ENCODE measurements around the gene RNF183.
A peak's percentile ranks its signal among the peaks of the same experiment; 100 is the strongest.

RNF183 gene, protein sequence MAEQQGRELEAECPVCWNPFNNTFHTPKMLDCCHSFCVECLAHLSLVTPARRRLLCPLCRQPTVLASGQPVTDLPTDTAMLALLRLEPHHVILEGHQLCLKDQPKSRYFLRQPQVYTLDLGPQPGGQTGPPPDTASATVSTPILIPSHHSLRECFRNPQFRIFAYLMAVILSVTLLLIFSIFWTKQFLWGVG

DNA sequence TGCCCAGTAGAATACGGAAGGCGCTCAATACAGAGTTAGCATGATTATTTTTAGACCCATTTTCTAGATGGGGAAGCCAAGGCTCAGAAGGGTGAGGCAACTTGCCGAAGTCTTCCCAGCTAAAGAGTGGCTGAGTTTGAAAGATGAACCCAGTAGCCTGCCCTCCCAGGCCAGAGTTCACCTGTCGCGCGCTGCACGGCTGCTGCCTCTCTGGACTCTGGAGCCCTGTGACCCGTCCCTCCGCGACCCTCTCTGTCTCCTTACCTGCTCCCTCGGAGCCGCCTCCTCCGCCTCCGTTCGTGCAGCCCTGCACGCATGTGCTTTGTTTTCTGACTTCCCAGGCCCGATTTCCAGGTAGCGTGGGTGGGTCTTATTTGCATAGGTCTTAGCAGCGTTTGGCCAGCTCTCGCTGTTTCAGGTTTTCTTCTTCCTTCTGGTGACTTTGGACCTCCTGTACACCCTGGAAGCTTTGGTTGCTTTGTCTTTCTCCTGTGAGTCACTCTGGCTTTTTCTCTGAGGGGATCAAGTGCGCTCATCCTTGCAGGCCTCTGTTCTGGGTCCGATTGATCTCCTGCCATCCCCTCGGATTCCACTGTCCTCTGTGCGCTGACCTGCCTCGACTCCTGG lies at the start of gene RNF183:
TSS of gene RNF183 (minus strand) at position 585 of the 627 bp plus-strand sequence. CDS start 5,192 bp downstream, outside the sequence.
- no peak for DNase-seq (ENCODE audit: low read depth)

DNA sequence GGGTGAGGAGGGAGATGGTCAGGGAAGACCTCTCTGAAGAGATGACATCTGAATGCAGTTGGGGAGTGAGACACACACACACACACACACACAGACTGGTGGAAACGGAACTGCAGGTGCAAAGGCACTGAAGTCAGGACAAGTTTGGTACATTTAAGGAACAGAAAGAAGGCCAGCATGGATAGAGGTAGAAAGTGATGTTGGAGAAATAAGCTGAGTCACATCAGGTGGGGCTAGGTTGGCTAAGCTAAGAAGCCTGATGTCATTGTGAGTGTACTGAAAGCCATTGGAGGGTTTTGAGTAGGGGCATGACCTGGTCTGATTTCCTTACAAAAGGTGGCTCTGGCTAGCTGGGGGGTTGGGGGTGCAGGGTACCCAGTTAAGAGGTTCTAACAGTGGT lies 49.2 kb upstream of the RNF183 start:
- no peak for DNase-seq (ENCODE audit: low read depth)

DNA sequence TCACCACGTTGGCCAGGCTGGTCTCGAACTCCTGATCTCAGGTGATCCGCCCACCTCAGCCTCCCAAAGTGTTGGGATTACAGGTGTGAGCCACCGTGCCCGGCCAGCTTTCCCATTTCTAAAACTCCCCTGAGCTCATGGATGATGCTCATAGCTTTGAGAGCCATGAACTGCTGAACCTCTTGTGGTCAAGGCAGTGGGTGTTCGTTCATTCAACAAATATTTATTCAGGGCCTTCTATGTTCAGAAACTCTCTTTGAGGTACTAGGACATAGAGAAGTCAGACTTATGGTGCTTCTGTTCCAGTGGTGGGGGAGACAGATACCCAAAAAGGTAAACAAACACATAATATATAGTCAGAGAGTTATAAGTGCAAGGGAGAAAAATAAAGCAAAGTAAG lies 48.8 kb upstream of the RNF183 start:
- no peak for DNase-seq (ENCODE audit: low read depth)

DNA sequence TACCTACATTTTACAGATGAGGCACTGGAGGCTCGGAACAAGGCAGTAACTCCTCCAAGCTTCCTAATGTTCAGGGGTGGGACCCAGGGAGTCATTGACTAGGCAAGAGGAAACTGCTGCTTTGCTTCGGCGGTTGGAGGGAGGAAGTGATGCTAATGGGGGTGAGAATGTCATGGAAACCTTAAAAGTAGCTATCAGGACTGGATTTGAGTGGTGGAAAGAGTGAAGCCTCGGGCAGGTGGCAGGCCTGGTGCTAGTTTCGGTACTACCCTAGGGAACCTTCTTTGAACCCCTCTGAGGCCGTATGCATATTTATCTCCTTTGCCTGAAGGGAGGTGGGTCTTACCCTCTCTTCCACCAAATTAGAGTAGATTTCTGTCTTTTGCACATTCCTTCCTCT lies 47.8 kb upstream of the RNF183 start:
- DNase-seq (ENCODE audit: low read depth), result no peak

DNA sequence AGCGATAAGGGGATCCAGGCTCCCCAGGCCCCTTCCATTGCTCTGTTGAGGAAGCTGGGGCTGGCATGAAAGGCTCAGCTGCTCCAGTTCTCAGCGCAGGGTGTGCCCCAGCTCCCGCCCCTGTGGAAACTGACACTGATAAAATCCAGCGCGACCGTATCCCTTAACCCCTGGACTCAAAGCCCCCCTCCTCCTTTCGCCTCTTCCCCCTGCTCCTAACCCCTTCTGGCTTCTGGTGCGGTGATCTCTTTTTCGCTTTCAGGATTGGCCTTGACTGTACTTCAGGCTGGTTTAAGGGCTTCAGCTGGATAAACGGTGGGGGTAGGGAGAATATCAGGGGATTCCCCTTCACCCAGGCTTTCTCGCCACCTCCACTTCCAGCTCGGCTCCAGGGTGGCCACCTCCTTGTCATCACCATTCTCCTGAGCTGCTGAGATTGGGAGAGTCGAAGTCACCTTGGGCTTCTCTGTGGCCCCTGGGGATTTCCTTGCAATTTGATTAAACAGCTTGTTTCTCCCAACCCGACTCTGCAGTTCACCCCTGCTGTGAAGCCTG lies 47.0 kb upstream of the RNF183 start:
- DNase-seq (ENCODE audit: low read depth), result no peak

DNA sequence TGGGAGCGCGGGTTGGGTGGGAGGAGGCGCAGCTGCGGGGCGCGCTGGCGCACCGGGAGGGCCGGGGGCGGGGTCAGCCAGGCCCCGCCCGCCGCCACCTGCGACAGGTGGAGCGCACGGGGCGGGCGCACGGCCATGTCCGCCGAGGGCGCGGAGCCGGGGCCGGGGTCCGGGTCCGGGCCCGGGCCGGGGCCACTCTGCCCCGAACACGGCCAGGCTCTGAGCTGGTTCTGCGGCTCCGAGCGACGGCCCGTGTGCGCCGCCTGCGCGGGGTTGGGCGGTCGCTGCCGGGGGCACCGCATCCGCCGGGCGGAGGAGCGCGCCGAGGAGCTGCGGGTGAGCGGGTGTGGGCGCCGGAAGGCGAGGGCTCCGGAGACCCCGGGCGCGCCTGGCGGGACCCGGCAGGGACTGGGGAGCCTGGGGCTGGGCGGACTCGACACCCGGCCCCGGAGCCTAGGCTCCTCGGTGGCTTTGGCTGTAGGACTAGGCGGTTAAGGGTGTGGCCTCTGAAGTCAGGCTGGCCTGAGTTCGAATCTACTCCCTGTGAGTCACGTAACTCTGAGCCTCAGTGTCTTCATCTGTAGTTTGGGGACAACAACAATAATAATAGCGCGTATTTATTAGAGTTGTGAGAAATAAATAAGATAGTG lies 46.4 kb upstream of the RNF183 start, which contains the start of gene BSPRY:
TSS of gene BSPRY (plus strand) at position 97 of the 650 bp plus-strand sequence. CDS start at position 136, 39 bp downstream.
- DNase-seq (ENCODE audit: low read depth), result no peak

DNA sequence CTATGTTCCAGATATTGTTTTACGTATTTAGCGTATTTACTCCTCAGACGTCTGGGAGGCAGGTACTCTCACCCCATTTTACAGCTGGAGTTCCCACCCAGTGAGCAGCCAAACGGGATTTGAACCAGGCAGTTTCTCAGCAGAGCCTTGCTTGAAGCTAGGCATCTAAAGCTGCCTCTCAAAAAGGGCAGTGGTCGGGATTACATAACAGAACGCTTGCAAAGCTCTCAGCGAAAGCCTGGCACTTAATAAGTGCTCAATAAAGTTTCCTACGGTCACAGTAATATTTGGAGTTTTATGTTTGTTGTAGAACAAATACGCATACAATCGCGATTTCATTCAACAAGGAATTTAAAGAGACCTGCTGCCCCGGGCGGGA lies 45.9 kb upstream of the RNF183 start:
- no peak for DNase-seq (ENCODE audit: low read depth)

DNA sequence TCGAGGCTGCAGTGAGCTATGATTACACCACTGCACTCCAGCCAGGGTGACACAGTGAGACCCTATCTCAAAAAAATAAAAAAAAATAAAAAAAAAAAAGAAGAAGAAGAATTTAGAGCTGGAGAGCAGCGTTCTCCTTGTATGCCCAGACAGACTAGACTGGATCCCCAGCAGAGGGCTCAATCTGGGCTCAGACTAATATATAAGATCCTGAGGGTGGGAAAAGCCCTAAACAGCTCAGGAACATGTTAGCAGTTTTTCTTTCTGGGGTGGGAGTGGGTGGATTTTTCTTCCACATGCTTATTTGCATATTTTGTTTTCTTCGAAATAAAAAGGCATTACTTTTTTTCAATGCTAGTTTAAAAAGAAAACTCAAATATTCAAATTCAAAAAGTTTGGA lies 45.3 kb upstream of the RNF183 start:
- no peak for DNase-seq (ENCODE audit: low read depth)

DNA sequence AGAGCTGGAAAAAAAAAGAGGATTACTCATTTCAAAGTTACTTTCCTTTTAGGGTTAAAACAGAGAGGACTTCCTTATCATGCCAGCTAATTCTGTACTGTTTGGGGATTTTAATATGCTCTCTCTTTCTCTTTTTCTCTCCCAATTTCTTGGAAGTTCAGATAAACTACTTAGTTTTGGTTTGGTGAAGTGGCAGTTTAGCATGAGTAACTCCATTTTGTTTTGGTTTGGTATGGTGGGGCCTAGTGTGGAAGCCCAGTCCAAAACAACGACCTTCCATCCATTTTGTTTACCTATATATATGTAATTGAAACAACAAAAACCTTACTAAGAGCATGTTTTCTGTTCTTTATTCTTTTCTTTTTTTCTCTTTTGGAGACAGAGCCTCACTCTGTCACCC lies 42.5 kb upstream of the RNF183 start:
- no peak for DNase-seq (ENCODE audit: low read depth)

DNA sequence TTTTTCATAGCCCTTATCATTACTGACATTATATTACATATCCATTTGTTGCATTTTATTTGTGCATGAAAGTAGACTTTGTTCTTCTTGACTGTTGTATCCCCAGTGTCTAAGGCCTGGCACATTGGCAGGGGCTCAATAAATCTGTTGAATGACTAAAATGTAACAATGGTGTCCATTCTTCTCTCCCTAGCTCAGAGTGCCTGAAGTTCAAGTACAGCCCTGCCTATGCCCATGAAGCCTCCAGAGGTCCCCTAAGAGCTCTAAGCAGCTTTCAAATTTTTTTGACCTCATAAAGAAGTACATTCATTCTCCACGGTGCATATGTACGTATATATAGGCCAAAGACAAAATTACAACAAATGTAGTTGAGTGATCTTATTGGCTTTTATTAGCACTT lies 42.0 kb upstream of the RNF183 start:
- no peak for DNase-seq (ENCODE audit: low read depth)

DNA sequence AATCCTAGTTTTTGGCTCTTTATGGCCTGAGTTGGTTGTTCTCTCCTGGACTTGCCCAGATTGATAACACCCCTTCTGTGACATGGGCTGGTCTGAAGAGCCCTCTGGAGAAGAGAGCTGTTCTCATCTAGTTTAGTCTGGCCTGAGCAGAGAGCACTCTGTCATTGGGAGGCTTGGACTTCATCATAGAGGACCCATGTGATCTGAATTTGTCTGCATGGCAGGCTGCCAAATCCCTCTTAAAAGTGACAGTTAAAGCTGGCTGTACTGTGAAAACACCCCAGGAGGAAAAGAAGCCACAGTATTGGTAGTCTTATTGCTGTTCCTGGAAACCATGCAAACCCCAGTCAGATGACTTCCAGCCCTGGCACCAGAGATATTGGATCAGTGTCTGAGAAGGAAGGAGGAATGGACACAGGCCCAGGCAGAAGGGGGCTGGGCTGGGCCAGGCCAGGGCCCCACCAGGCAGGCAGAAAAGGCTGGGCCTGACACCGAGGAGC lies 40.6 kb upstream of the RNF183 start:
- DNase-seq (ENCODE audit: low read depth), result no peak

DNA sequence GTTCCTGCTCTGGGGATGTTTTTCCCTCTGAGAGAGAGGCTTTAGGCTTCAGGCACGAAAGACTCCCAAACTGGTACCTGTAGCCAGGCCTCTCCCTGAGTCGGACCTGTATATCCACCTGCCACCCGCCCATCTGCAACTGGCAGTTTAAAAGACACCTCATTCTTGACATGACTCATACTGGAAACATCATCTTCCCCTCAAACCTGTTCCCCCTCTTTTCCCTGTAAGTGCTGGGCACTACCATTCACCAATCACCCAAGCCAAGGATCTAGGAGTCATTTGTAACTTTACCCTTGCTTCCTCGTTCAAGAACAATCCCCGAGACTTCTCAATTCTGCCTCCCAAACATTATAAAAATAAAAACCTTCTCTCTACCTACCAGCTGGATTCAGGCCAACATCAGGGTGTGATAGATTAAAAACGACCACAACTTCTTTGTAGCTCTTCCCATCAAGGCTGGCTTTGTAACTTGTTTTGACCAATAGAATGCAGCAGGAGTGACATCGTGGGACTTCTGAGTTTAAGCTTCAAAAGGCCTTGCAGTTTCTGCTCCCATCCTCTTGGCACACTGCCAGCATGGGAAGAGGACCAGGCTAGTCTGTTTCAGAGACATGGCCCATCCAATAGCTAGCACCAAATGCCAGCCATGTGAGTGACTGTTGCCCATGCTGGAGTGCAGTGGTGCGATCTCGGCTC lies 38.7 kb upstream of the RNF183 start:
- no peak for DNase-seq (ENCODE audit: low read depth)

DNA sequence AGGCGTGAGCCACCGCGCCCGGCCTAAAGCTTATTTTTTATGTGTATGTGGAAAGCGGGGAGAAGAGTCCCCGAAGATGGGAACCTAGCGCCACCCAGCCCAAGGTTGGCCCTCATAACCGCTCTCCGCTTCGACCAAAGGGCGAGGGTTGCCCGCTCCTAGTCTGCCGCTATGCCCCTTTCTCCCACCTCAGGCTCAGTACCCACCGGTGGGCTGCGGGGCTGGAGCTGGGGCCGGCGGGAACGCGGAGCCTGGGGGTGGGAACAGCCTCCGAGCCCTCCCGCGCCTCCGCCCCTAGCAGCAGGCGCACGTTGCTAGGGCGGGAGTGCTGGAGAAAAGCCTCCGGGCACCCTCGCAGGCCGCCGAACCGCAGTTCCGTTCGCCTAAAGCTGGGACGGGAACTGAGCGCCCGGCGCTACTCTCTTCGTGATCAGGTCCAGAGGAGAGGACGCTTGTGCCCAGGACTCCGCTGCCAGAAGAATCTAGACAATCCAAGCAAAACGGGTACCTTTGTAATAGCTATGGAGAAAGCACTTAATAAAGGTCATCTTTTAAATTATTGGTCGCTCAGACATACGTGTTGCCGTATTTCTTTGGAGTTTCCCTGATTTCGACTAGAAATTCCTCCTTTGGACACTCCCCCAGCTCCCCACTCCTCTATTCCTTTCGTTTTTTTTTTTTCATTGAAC lies 37.0 kb upstream of the RNF183 start, which contains the start of gene WDR31:
TSS of gene WDR31 (minus strand) at position 265 of the 689 bp plus-strand sequence. CDS start 8,253 bp downstream, outside the sequence.
- peak; percentile 77 for DNase-seq (ENCODE audit: low read depth)

DNA sequence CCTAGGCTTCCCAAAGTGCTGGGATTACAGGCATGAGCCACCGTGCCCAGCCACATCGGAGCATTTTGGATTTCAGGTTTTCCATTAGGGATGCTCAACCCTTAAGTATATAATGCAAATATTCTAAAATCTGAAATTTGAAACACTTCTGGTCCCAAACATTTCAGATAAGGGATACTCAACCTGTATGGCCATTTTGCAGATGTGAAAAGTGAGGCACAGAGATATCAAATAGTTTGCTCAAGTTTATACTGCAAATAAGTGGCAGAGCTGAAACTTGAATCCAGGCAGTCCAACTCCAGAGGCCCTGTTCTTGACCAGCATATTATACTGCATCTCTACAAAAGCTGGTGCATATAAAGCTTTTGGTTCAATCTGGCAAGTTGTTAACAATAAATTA lies 34.5 kb upstream of the RNF183 start:
- no peak for DNase-seq (ENCODE audit: low read depth)

DNA sequence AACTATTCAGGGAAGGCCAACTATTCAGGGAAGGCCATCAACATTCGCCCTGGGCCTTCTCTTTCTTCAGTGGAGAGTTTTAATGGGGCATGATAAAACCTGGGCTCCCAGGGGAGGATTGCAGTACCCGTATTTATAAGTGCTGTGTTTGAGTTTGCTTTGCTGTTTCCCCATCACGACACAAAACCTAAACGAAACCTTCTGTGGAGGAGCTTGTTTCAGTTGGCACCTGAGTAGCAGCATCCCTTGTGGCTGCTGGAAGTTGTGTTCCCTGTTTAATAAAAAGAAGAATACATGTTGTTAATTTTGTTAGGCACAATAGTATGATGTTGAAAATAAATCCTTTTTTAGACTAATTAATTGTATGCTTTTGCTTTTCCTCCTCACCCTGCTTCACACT lies 28.6 kb upstream of the RNF183 start:
- DNase-seq (ENCODE audit: low read depth), result no peak

DNA sequence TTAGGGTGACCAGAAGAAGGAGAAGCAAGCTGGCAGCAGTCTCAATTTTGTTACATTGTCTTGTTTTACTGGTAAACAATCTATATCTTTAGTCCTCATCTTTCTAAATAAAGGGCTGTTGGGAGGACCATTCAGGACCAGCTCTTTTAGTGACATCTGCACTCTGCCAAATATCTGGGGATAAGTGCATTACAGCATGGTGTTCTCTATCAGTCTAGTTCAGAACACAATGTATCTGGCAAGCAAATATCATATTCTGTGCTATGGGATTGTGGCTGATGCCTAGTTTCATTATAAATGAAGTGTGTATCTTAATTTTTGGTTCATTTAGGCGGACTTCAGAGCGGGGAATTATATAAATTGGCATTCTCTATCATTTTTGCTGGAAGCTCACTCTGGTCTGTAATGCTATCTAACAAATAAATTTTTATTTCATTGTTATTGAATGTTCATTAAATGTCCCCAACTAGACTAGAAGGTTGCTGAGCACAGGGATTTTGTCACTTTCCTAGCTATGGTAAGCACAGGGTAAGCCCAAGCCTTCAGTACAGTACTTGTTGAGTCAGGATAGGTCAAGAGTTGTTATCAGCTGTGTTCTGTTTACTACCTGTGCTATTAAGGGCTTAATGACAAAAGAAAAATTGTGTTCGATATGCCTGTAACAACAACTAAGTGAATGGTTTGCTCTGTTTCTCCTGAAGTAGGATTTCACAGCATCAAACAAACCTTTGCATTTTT lies 25.0 kb upstream of the RNF183 start:
- no peak for DNase-seq (ENCODE audit: low read depth)

DNA sequence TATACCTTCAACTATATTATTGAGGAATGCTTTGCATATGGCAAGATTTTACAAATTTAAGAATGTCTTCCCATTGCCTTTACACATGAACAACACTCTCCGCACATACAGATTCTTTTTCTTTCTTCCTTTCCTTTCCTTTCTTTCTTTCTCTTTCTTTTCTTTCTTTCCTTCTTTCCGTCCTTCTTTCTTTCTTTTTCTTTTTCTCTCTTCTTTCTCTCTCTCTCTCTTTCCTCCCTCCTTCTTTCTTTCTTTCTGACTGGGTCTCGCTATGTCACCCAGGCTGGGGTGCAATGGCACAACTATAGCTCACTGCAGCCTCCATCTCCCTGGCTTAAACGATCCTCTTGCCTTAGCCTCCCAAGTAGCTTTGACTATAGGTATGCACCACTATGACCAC lies 23.1 kb upstream of the RNF183 start:
- DNase-seq (ENCODE audit: low read depth), result no peak

DNA sequence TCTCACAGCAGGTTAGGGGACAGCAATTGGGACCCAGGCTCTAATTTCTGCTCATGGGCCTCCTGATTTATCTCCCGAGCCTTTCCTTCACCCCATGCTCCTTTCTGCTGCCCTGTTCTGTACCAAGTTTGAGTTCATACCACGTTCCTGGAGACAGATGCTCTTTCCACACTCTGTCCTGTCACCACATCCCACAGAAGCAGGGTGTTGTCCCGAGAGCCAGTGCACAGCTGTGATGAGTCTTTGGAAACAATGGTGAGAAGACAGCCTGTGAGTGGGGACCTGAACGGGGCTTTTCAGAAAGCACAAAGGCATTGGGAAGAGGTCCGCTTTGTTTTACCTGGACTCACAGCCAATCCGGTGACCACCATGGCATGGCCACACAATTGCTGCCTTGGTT lies 19.5 kb upstream of the RNF183 start:
- DNase-seq (ENCODE audit: low read depth), result no peak

DNA sequence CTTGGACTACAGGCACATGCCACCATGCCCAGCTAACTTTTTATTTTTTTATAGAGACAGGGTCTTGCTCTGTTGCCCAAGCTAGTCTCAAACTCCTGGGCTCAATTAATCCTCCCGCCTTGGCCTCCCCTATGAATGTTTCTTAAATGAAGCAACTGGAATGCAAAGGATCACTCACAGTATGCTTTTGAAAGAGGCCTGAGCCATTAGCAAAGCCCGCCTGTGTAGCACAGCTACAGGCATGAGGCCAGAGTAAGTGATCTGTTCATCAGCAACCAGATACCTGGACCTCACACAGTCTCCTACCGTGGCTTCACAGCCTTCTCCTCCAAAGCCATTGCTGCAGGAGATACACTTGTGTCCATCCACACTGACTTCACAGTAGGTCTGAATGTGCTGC lies 16.9 kb upstream of the RNF183 start:
- DNase-seq (ENCODE audit: low read depth), result no peak

DNA sequence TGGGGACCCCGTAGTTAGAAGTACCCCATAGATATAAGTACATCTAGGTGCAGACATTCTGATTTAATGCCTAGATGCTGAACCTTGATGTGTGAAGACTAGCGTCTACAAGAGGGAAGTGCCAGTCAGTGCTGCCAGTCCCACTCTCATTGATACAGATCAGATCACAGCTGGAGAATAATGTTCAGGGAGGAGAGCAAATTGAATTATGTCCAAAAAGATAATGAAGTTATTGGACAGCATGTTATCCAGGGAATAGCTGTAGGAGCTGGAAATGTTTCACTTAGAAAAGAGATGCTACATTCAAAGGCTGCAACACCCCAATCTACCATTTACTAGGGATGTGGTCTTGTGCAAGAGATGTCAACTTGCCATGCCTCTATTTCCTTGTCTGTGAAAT lies 15.9 kb upstream of the RNF183 start:
- no peak for DNase-seq (ENCODE audit: low read depth)

DNA sequence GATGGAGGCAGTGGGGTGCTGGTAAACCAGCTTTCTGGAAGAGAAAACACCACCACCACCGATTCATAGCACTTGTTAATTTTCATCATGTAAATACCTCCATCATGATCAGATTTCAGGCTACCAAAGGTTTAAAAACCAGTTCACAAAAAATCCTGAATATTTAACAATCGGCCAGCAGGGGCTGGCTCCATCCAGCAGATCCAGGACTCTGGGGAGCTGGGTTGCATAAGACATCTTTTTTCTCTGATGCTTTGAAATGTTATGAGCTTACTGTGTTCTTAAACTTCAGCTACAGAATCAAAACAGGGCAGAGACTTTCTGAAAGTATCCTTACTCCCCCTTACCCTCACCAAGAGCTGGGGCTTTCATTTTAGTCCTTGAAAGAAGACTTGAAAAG lies 14.6 kb upstream of the RNF183 start:
- no peak for DNase-seq (ENCODE audit: low read depth)

Measured in activated T-cell treated with anti-CD3 and anti-CD28 coated beads for 24 hours (primary cell).